Neural progenitor cell (in vitro differentiated cells): ENCODE data around the gene C6orf141. TPM values are rescaled to one million over a fixed set of nuclear protein-coding genes. Genes with fewer than 3 reads are reported as not detected.

Experiments
- DNase-seq: peaks from one replicate; pipeline ENCODE4 v3.0.0-alpha.2; 2016; ENCODE audit warnings: low spot score
- H2AFZ ChIP-seq: fragments of 200-600 bp; sonication (generic); replicated peaks from 2 replicates; pipeline ENCODE4 v1.6.1; 2016; ENCODE audit warnings: antibody characterized with exemption
- H3F3A ChIP-seq: fragments of 200-600 bp; sonication (generic); 2 replicates; pipeline ENCODE4 v1.6.1; 2016; ENCODE audit warnings: antibody characterized with exemption, low read depth
- H3K27ac ChIP-seq: fragments of 200-600 bp; sonication (generic); 2 replicates; pipeline ENCODE4 v1.5.1; 2016; ENCODE audit warnings: mild to moderate bottlenecking
- H3K27me3 ChIP-seq: fragments of 200-600 bp; sonication (generic); 2 replicates; pipeline ENCODE4 v1.6.1; 2016; ENCODE audit warnings: mild to moderate bottlenecking, moderate library complexity
- H3K36me3 ChIP-seq: fragments of 200-600 bp; sonication (generic); 2 replicates; pipeline ENCODE4 v1.5.1; 2016
- H3K4me1 ChIP-seq: fragments of 200-600 bp; sonication (generic); 2 replicates; pipeline ENCODE4 v1.6.1; 2016; ENCODE audit warnings: mixed run types
- H3K4me2 ChIP-seq: fragments of 200-600 bp; sonication (generic); 2 replicates; pipeline ENCODE4 v1.6.1; 2016
- H3K4me3 ChIP-seq: fragments of 200-600 bp; sonication (generic); 2 replicates; pipeline ENCODE4 v1.5.1; 2016
- H3K79me2 ChIP-seq: fragments of 200-600 bp; sonication (generic); 2 replicates; pipeline ENCODE4 v1.6.1; 2016; ENCODE audit warnings: low read depth
- H3K9ac ChIP-seq: fragments of 200-600 bp; sonication (generic); 2 replicates; pipeline ENCODE4 v1.6.1; 2016
- H3K9me3 ChIP-seq: fragments of 200-600 bp; sonication (generic); 2 replicates; pipeline ENCODE4 v1.5.1; 2016; ENCODE audit warnings: low read depth
- H4K20me1 ChIP-seq: fragments of 200-600 bp; sonication (generic); 2 replicates; pipeline ENCODE4 v1.6.1; 2016; ENCODE audit warnings: low read depth
- H3K27ac Mint-ChIP-seq: 3 replicates; pipeline ENCODE4 v1.8.0; 2021; ENCODE audit warnings: mixed read lengths
- H3K27me3 Mint-ChIP-seq: 2 replicates; pipeline ENCODE4 v1.8.0; 2022; ENCODE audit warnings: low read depth, mild to moderate bottlenecking, inconsistent platforms, moderate library complexity, mixed read lengths; ENCODE audit not compliant: insufficient read depth
- H3K36me3 Mint-ChIP-seq: 3 replicates; pipeline ENCODE4 v1.8.0; 2021; ENCODE audit warnings: mixed read lengths
- H3K4me1 Mint-ChIP-seq: 3 replicates; pipeline ENCODE4 v1.8.0; 2021; ENCODE audit warnings: mixed read lengths
- H3K4me3 Mint-ChIP-seq: 3 replicates; pipeline ENCODE4 v1.8.0; 2021; ENCODE audit warnings: mild to moderate bottlenecking, moderate library complexity, mixed read lengths
- H3K9me3 Mint-ChIP-seq: 3 replicates; pipeline ENCODE4 v1.8.0; 2020; ENCODE audit warnings: mixed read lengths
- EZH2 ChIP-seq: fragments of 200-600 bp; sonication (generic); IDR thresholded peaks from 2 replicates; pipeline ENCODE4 v1.6.1; 2017; ENCODE audit warnings: antibody characterized with exemption, mild to moderate bottlenecking, moderate library complexity
- EZH2phosphoT487 ChIP-seq: fragments of 200-600 bp; sonication (generic); IDR thresholded peaks from 2 replicates; pipeline ENCODE4 v1.6.1; 2017; ENCODE audit warnings: antibody characterized with exemption
- total RNA-seq: library from RNA; depleted of rRNA; stranded (reverse); fragments of >200 nt; gene quantifications from 2 replicates; pipeline ENCODE4 v1.2.3, GENCODE V29; 2015; ENCODE audit warnings: low replicate concordance
- TF ChIP-seq, protein P1 (sequence below): fragments of 200-600 bp; sonication (generic); IDR thresholded peaks from 2 replicates; pipeline ENCODE4 v1.5.1; 2017; ENCODE audit warnings: antibody characterized with exemption, mild to moderate bottlenecking

C6orf141 gene
- total RNA-seq, 1 donor from 2014 or later = 87.2 TPM

DNA sequence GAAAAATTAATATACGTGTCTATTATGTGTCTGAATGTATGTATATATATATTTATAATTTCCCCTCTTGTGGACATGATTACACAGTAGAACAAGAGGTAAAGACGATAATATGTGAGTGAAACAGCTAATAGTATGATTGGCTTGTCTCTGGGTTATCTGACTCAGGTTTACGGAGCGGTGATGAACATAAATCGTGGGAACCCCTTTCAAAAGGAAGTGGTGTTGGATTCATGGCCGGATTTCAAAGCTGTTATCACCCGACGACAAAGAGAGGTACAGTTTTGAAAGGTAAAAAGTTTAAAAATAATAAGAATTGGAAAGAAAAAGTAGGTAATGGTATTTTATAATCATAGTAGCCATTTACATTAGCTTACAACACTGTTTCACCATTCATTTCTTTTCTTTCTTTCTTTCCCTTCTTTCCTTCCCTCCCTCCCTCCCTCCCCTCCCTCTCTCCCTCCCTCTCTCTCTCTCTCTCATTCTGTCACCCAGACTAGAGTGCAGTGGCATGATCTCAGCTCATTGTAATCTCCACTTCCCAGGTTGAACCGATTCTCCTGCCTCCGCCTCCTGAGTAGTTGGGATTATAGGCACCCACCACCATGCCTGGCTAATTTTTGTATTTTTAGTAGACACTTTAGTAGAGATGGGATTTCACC is 34.9 kb upstream of the C6orf141 start:
- Histone ChIP-seq H3K9ac (no peak overlapping the region), H3F3A (no peaks in the 10 kb centered on the region), H4K20me1 (no peaks in the 10 kb centered on the region), H3K27me3 (no peaks in the 10 kb centered on the region), H3K4me1 (no peaks in the 10 kb centered on the region), H3K9me3 (no peaks in the 10 kb centered on the region), H2AFZ (no peak overlapping the region), H3K36me3 (no peaks in the 10 kb centered on the region), H3K79me2 (no peaks in the 10 kb centered on the region), H3K27ac (no peak overlapping the region), H3K4me2 (no peak overlapping the region), H3K4me3 (no peak overlapping the region)
- Mint-ChIP-seq H3K27ac (no peak overlapping the region), H3K36me3 (no peaks in the 10 kb centered on the region), H3K27me3 (no peaks in the 10 kb centered on the region), H3K4me3 (no peak overlapping the region), H3K4me1 (no peaks in the 10 kb centered on the region), H3K9me3 (no peaks in the 10 kb centered on the region)
- TF ChIP-seq, protein P1, sequence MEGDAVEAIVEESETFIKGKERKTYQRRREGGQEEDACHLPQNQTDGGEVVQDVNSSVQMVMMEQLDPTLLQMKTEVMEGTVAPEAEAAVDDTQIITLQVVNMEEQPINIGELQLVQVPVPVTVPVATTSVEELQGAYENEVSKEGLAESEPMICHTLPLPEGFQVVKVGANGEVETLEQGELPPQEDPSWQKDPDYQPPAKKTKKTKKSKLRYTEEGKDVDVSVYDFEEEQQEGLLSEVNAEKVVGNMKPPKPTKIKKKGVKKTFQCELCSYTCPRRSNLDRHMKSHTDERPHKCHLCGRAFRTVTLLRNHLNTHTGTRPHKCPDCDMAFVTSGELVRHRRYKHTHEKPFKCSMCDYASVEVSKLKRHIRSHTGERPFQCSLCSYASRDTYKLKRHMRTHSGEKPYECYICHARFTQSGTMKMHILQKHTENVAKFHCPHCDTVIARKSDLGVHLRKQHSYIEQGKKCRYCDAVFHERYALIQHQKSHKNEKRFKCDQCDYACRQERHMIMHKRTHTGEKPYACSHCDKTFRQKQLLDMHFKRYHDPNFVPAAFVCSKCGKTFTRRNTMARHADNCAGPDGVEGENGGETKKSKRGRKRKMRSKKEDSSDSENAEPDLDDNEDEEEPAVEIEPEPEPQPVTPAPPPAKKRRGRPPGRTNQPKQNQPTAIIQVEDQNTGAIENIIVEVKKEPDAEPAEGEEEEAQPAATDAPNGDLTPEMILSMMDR = no peak
- TF ChIP-seq EZH2 (no peak), EZH2phosphoT487 (no peak)
- DNase-seq = no peak

DNA sequence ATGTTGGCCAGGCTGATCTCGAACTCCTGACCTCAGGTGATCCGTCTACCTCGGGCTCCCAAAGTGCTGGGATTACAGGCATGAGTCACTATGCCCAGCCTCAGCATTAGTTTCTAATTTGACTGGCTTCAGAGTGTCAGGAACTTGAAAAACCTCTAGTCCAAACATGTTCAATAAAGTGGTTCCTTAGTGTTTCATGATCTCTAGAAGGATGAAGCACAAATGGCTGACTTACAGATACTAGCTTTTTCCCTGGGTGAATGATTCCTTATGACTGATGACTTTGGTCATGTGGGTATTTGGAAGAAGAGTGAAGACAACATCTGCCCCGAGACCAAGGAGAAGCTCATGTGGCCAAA is 34.3 kb upstream of the C6orf141 start:
- no peaks in the 10 kb centered on the region for H3K4me1 Mint-ChIP-seq
- Histone ChIP-seq H3K4me1 (no peaks in the 10 kb centered on the region), H3K4me3 (no peak overlapping the region), H3F3A (no peaks in the 10 kb centered on the region), H2AFZ (no peak overlapping the region), H3K4me2 (no peak overlapping the region), H4K20me1 (no peaks in the 10 kb centered on the region), H3K27ac (no peak overlapping the region), H3K27me3 (no peaks in the 10 kb centered on the region), H3K9ac (no peak overlapping the region), H3K79me2 (no peaks in the 10 kb centered on the region), H3K9me3 (no peaks in the 10 kb centered on the region), H3K36me3 (no peaks in the 10 kb centered on the region)
- no peaks in the 10 kb centered on the region for H3K36me3 Mint-ChIP-seq
- TF ChIP-seq, protein P1 = no peak
- TF ChIP-seq EZH2 = no peak
- TF ChIP-seq EZH2phosphoT487 = no peak
- no peaks in the 10 kb centered on the region for H3K27me3 Mint-ChIP-seq
- H3K4me3 Mint-ChIP-seq = no peak overlapping the region
- no peaks in the 10 kb centered on the region for H3K9me3 Mint-ChIP-seq
- DNase-seq = no peak
- H3K27ac Mint-ChIP-seq = no peak overlapping the region

DNA sequence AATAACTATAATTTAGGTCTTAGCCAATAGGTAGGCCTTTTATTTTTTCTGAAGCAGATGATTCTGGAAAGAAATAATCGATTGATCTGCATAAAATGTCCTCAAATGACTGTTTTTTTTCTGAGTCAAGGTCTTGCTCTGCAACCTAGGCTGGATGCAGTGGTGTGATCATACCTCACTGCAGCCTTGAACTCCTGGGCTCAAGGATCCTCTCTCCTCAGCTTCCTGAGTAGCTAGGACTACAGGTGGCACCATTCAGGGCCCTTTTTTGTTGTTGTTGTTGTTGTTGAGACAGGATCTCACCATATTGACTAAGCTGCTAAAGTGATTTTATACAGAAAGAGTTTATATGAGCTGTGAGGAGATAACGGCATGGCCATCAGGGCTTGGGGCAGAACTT is 32.5 kb upstream of the C6orf141 start:
- no peak overlapping the region for H3K4me2 ChIP-seq
- no peaks in the 10 kb centered on the region for H3K27me3 Mint-ChIP-seq
- H3K27ac ChIP-seq = no peak overlapping the region
- no peak overlapping the region for H3K27ac Mint-ChIP-seq
- no peaks in the 10 kb centered on the region for H3K9me3 Mint-ChIP-seq
- no peaks in the 10 kb centered on the region for H3K36me3 Mint-ChIP-seq
- H3K9ac ChIP-seq = no peak overlapping the region
- H3F3A ChIP-seq = no peaks in the 10 kb centered on the region
- H2AFZ ChIP-seq = no peak overlapping the region
- no peaks in the 10 kb centered on the region for H4K20me1 ChIP-seq
- H3K27me3 ChIP-seq = no peaks in the 10 kb centered on the region
- TF ChIP-seq EZH2phosphoT487 (no peak), EZH2 (no peak)
- TF ChIP-seq, protein P1 = no peak
- H3K79me2 ChIP-seq = no peaks in the 10 kb centered on the region
- no peak overlapping the region for H3K4me3 Mint-ChIP-seq
- no peaks in the 10 kb centered on the region for H3K4me1 Mint-ChIP-seq
- H3K36me3 ChIP-seq = no peaks in the 10 kb centered on the region
- DNase-seq = no peak
- no peaks in the 10 kb centered on the region for H3K9me3 ChIP-seq
- no peaks in the 10 kb centered on the region for H3K4me1 ChIP-seq
- H3K4me3 ChIP-seq = no peak overlapping the region
